ENCODE data around the gene LRFN5. TPM values are rescaled to one million over a fixed set of nuclear protein-coding genes. Genes with fewer than 3 reads are reported as not detected.

Gene LRFN5
- total RNA-seq, 1 experiment from 2014 or later, result 9.8 TPM

DNA sequence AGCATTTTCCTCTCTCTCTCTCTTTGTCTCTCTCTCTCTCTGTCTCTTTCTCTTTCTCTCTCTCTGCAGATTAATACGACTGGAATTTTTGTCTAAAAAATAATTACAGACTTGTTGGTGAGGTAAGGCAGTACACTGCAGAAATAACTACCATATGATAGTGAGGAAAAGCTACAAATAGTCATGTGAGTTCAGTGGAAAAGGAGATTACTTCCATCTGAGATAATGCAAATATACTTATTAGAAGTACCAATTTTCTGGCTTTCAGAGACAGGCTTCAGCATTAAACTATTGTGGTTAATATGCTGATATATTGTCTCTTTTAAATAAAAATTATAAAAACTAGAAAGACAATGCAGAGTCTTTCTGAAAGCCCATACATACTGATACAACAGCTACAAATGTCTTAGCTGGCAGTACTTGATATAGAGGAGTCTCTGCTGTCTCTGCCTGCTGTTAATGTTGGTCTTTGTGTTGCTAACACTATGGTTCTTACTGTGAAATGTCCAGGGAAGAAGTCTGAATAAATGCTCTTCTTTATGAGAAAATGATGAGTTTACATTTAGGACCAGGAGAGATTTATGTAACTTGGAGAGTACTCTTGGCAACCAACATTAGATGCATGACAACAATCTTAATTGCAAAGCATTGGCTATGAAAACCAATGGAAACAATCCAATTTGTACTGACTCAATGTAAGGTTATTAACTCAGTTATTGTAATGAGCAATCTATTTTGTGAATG, 167.0 kb downstream of the LRFN5 start:
- in situ Hi-C loops (cut with HindIII; ENCODE audit: low pct_unique_long_range_greater_than_20kb, low sequenced_read_pairs), result no loop called here
- TF ChIP-seq, protein P1, sequence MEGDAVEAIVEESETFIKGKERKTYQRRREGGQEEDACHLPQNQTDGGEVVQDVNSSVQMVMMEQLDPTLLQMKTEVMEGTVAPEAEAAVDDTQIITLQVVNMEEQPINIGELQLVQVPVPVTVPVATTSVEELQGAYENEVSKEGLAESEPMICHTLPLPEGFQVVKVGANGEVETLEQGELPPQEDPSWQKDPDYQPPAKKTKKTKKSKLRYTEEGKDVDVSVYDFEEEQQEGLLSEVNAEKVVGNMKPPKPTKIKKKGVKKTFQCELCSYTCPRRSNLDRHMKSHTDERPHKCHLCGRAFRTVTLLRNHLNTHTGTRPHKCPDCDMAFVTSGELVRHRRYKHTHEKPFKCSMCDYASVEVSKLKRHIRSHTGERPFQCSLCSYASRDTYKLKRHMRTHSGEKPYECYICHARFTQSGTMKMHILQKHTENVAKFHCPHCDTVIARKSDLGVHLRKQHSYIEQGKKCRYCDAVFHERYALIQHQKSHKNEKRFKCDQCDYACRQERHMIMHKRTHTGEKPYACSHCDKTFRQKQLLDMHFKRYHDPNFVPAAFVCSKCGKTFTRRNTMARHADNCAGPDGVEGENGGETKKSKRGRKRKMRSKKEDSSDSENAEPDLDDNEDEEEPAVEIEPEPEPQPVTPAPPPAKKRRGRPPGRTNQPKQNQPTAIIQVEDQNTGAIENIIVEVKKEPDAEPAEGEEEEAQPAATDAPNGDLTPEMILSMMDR (IDR thresholded peaks at IDR 0.05), result no peak
- TF ChIP-seq, protein P2, sequence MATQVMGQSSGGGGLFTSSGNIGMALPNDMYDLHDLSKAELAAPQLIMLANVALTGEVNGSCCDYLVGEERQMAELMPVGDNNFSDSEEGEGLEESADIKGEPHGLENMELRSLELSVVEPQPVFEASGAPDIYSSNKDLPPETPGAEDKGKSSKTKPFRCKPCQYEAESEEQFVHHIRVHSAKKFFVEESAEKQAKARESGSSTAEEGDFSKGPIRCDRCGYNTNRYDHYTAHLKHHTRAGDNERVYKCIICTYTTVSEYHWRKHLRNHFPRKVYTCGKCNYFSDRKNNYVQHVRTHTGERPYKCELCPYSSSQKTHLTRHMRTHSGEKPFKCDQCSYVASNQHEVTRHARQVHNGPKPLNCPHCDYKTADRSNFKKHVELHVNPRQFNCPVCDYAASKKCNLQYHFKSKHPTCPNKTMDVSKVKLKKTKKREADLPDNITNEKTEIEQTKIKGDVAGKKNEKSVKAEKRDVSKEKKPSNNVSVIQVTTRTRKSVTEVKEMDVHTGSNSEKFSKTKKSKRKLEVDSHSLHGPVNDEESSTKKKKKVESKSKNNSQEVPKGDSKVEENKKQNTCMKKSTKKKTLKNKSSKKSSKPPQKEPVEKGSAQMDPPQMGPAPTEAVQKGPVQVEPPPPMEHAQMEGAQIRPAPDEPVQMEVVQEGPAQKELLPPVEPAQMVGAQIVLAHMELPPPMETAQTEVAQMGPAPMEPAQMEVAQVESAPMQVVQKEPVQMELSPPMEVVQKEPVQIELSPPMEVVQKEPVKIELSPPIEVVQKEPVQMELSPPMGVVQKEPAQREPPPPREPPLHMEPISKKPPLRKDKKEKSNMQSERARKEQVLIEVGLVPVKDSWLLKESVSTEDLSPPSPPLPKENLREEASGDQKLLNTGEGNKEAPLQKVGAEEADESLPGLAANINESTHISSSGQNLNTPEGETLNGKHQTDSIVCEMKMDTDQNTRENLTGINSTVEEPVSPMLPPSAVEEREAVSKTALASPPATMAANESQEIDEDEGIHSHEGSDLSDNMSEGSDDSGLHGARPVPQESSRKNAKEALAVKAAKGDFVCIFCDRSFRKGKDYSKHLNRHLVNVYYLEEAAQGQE (IDR thresholded peaks at IDR 0.05; ENCODE audit: insufficient read depth in 1 of 2, low read depth in 2 of 2, low read length in 1 of 2), result no peak
- no peak for TF ChIP-seq TCF7L2 (IDR thresholded peaks at IDR 0.05; ENCODE audit: low read depth, low read length)
- TF ChIP-seq SIN3A (IDR thresholded peaks at IDR 0.05; ENCODE audit: borderline replicate concordance, insufficient read depth, low read depth, low read length), result no peak
- no peak for TF ChIP-seq POLR2AphosphoS5 (IDR thresholded peaks at IDR 0.05; ENCODE audit: low read depth, low read length)
- ChIA-PET POLR2A (no interaction called here), CTCF (no interaction called here)
- no peaks in the 10 kb centered on the region for H3K9me3 ChIP-seq (ENCODE audit: control insufficient read depth, insufficient read depth, low read depth, low read length)
- no TSS peak for BruUV-seq (replicated peaks)
- no peak overlapping the region for H3K4me3 ChIP-seq (ENCODE audit: low read depth in 2 of 2, low read length in 2 of 2)
- DNase-seq (ENCODE audit: low read depth, low spot score), result no peak
- intact Hi-C loops (cut with micrococcal nuclease; ENCODE audit: unreplicated experiment), result no loop called here
- H3K27ac ChIP-seq (ENCODE audit: low read length), result no peak overlapping the region
- no peaks in the 10 kb centered on the region for H3K27me3 ChIP-seq (ENCODE audit: control insufficient read depth, insufficient read depth, low read length)
- no peak for ATAC-seq
- H3K36me3 ChIP-seq (ENCODE audit: control insufficient read depth, insufficient read depth, low read length), result no peaks in the 10 kb centered on the region
- H3K4me1 ChIP-seq (ENCODE audit: control insufficient read depth, insufficient read depth, low read length), result no peaks in the 10 kb centered on the region

DNA sequence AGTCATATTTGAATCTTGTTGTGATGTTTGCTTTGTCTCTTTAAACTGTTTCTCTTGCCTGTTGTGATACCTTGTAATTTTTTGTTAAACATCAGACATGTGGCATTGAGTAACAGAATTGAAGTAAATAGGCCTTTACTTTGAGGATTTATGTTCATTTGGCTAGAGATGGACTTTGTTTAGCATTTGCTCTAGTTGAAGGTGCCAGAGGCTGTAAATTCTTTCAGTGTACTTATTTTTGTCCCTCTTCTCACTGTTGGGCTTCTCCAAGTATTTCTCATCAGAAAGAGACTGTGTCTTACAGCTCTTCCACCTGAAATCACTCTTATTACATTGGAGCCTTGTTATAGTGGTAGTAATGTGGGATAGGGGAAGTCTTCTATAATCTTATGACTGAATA, 175.8 kb downstream of the LRFN5 start:
- ATAC-seq (no peak), DNase-seq (ENCODE audit: low read depth, low spot score) (no peak)
- Histone ChIP-seq H3K4me3 (ENCODE audit: low read depth in 2 of 2, low read length in 2 of 2) (no peak overlapping the region), H3K36me3 (ENCODE audit: control insufficient read depth, insufficient read depth, low read length) (no peaks in the 10 kb centered on the region), H3K4me1 (ENCODE audit: control insufficient read depth, insufficient read depth, low read length) (peaks cover 4% of the 10 kb centered on the region; the same call in 1 of the 2 replicates), H3K27me3 (ENCODE audit: control insufficient read depth, insufficient read depth, low read length) (no peaks in the 10 kb centered on the region), H3K9me3 (ENCODE audit: control insufficient read depth, insufficient read depth, low read depth, low read length) (no peaks in the 10 kb centered on the region), H3K27ac (ENCODE audit: low read length) (peak overlapping the region; percentile 23; the same call in 1 of the 2 replicates)
- TF ChIP-seq, protein P2 (IDR thresholded peaks at IDR 0.05; ENCODE audit: insufficient read depth in 1 of 2, low read depth in 2 of 2, low read length in 1 of 2), result no peak
- TF ChIP-seq POLR2AphosphoS5 (IDR thresholded peaks at IDR 0.05; ENCODE audit: low read depth, low read length) (no peak), SIN3A (IDR thresholded peaks at IDR 0.05; ENCODE audit: borderline replicate concordance, insufficient read depth, low read depth, low read length) (no peak), TCF7L2 (IDR thresholded peaks at IDR 0.05; ENCODE audit: low read depth, low read length) (no peak)
- TF ChIP-seq, protein P1 (IDR thresholded peaks at IDR 0.05), result no peak
- in situ Hi-C loops (cut with HindIII; ENCODE audit: low pct_unique_long_range_greater_than_20kb, low sequenced_read_pairs) (no loop called here), intact Hi-C loops (cut with micrococcal nuclease; ENCODE audit: unreplicated experiment) (loop anchor here (10.0 kb wide), 1 partner anchor 178 kb away; the partner anchor contains the start of gene LRFN5)
- no TSS peak for BruUV-seq (replicated peaks)
- CTCF ChIA-PET, result no interaction called here
- POLR2A ChIA-PET, result no interaction called here

Data from Panc1 (cell line).